Loucy (cell line): ENCODE results near the gene SLC39A3.

Experiments
- H2AFZ ChIP-seq: fragments of 200-600 bp; sonication (generic); 2 replicates; pipeline ENCODE4 v1.6.0; 2016; ENCODE audit warnings: antibody characterized with exemption, mild to moderate bottlenecking, low read length, moderate library complexity
- H3F3A ChIP-seq: fragments of 200-600 bp; 2 replicates; pipeline ENCODE4 v1.6.0; 2016; ENCODE audit warnings: antibody characterized with exemption, low read depth, mild to moderate bottlenecking
- H3K27me3 ChIP-seq: fragments of 200-600 bp; sonication (generic); 2 replicates; pipeline ENCODE4 v1.6.1; 2014; ENCODE audit warnings: low read length, mild to moderate bottlenecking; ENCODE audit not compliant: insufficient read depth, poor library complexity, severe bottlenecking
- H3K36me3 ChIP-seq: fragments of 200-600 bp; sonication (generic); 2 replicates; pipeline ENCODE4 v1.6.1; 2016; ENCODE audit warnings: low read length; ENCODE audit not compliant: insufficient read depth
- H3K4me1 ChIP-seq: fragments of 200-600 bp; sonication (generic); 2 replicates; pipeline ENCODE4 v1.5.1; 2014; ENCODE audit warnings: low read length, mild to moderate bottlenecking; ENCODE audit not compliant: insufficient read depth, poor library complexity, severe bottlenecking
- H3K4me2 ChIP-seq: fragments of 200-600 bp; sonication (generic); 2 replicates; pipeline ENCODE4 v1.6.0; 2014; ENCODE audit warnings: antibody characterized with exemption, low read length, low read depth, mild to moderate bottlenecking; ENCODE audit not compliant: poor library complexity, severe bottlenecking
- H3K4me3 ChIP-seq: fragments of 200-600 bp; sonication (generic); 2 replicates; pipeline ENCODE4 v1.5.1; 2014; ENCODE audit warnings: low read length, mild to moderate bottlenecking, mixed read lengths; ENCODE audit not compliant: poor library complexity, severe bottlenecking
- H3K79me2 ChIP-seq: fragments of 200-600 bp; sonication (generic); 2 replicates; pipeline ENCODE4 v1.6.1; 2014; ENCODE audit warnings: low read length; ENCODE audit not compliant: insufficient read depth
- H3K9ac ChIP-seq: fragments of 200-600 bp; sonication (generic); 2 replicates; pipeline ENCODE4 v1.6.0; 2014; ENCODE audit warnings: mild to moderate bottlenecking, low read depth, low read length, moderate library complexity; ENCODE audit not compliant: poor library complexity, severe bottlenecking
- H3K9me2 ChIP-seq: fragments of 200-600 bp; sonication (generic); replicated peaks from 2 replicates; pipeline ENCODE4 v1.6.1; 2016; ENCODE audit warnings: low read depth, low read length, mixed read lengths
- H3K9me3 ChIP-seq: fragments of 200-600 bp; sonication (generic); 2 replicates; pipeline ENCODE4 v1.6.1; 2014; ENCODE audit warnings: mild to moderate bottlenecking, antibody characterized with exemption, low read length, low read depth; ENCODE audit not compliant: insufficient read depth
- H4K20me1 ChIP-seq: fragments of 200-600 bp; sonication (generic); 2 replicates; pipeline ENCODE4 v1.6.0; 2014; ENCODE audit warnings: antibody characterized with exemption, low read length, mild to moderate bottlenecking; ENCODE audit not compliant: insufficient read depth, poor library complexity, severe bottlenecking
- CTCF ChIP-seq: fragments of 200-600 bp; sonication (generic); conservative IDR thresholded peaks from 2 replicates; pipeline ENCODE4 v1.5.1; 2014; ENCODE audit warnings: mild to moderate bottlenecking, antibody characterized with exemption, low read length
- EZH2phosphoT487 ChIP-seq: fragments of 200-600 bp; IDR thresholded peaks from 2 replicates; pipeline ENCODE4 v1.6.1; 2018; ENCODE audit warnings: antibody characterized with exemption, mild to moderate bottlenecking, moderate library complexity, borderline replicate concordance

The SLC39A3 gene

DNA sequence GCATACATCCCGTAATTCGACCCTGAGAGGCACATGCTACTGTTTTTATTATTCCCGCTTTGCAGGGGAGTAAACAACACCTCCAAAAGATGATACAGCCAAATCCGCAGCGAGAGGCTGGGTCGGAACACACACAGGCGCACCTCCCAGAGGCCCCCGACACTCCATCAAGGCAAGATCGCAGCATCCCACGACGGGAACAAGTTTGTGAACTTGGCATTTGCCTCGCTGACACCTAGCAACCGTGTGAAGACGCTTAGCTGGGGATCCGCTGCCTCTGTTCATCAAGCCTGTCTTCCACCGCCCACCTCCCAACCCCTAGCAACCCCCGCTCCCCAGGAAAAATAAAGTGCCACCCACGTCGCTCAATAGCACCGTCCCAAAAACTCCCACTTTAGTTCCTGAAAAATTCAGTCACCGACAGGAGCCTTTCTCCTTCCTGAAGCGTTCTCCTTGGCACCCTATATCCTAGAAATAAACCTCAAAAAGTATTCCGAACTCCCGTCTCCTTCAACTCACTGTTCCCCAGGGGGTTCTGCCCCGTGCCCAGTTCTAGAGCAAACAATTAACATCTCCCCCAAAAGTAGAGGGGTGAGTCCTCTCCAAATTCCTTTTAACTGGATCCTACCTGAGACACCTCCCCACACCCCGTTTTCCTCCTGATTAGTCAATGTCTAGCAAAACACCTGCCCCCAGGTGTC is 39.0 kb downstream of the SLC39A3 start:
- no peaks in the 10 kb centered on the region for H3K36me3 ChIP-seq
- peaks cover 3% of the 10 kb centered on the region; the same call in 1 of the 2 replicates for H3F3A ChIP-seq
- peaks cover 4% of the 10 kb centered on the region for H3K27me3 ChIP-seq
- H3K4me3 ChIP-seq: no peak overlapping the region
- no peak overlapping the region for H2AFZ ChIP-seq
- no peak overlapping the region for H3K4me2 ChIP-seq
- no peaks in the 10 kb centered on the region for H4K20me1 ChIP-seq
- TF ChIP-seq CTCF: no peak
- no peak for TF ChIP-seq EZH2phosphoT487
- no peaks in the 10 kb centered on the region for H3K9me3 ChIP-seq
- H3K79me2 ChIP-seq: no peaks in the 10 kb centered on the region
- peaks cover 6% of the 10 kb centered on the region for H3K4me1 ChIP-seq
- no peaks in the 10 kb centered on the region for H3K9me2 ChIP-seq
- H3K9ac ChIP-seq: no peak overlapping the region

DNA sequence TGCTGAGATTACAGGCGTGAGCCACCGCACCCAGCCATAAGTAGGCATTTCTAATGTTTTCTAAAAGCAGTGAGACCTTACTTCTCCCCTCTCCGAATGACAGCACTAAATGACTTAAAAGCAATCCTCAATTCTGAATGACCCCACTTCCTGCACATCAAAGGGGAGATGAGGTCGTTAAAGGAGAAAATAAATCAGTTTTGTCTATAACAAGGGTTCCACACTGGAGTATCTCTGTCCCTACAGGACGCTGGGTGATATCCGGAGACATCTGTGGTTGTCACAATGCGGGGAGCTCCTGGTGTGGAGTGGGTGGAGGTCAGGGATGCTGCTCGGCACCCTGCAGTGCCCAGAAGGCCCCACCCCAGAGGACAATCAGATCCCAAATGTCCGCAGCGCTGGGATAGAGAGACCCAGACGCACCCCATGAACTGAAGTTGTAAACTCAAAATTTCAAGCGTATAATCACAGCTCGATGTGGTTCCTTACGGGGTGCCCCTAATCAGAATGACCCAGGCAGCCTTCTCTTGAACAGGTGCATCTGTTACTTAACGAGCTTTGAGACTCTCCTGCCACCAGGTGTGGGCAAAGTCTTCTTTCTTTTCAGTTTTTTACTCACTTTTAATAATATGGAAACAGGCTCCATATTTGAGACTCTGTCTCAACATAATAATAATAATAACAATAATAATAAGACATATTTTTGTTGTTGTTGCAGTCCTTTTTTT is 40.2 kb downstream of the SLC39A3 start:
- TF ChIP-seq EZH2phosphoT487 (no peak), CTCF (no peak)
- Histone ChIP-seq H3K79me2 (no peaks in the 10 kb centered on the region), H3K4me3 (no peak overlapping the region), H3K9me3 (no peaks in the 10 kb centered on the region), H3K4me1 (peaks cover 6% of the 10 kb centered on the region), H2AFZ (no peak overlapping the region), H4K20me1 (no peaks in the 10 kb centered on the region), H3K36me3 (no peaks in the 10 kb centered on the region), H3K4me2 (no peak overlapping the region), H3K9ac (no peak overlapping the region), H3K27me3 (peaks cover 4% of the 10 kb centered on the region), H3K9me2 (no peaks in the 10 kb centered on the region), H3F3A (peaks cover 3% of the 10 kb centered on the region; the same call in 1 of the 2 replicates)

DNA sequence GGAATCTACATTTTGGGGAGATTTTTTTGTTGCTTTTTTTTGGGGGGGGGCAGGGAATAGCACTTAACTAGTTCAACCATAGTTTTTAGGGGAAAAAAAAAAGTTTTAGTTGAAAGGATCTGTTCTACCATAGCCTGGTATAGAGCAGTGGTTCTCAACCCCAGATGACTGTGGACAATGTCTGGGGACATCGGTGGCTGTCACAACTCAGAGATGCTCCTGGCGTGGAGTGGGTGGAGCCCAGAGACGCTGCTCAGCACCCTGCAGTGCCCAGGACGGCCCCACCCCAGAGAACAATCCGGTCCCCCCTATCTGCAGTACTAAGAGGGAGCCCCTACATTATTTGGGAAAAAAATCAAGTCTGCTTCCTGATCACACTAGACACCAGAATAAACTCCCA is 45.6 kb downstream of the SLC39A3 start:
- no peak overlapping the region for H2AFZ ChIP-seq
- no peaks in the 10 kb centered on the region for H3K79me2 ChIP-seq
- no peak overlapping the region for H3K9ac ChIP-seq
- TF ChIP-seq EZH2phosphoT487: no peak
- H3K36me3 ChIP-seq: no peaks in the 10 kb centered on the region
- no peak overlapping the region for H3K4me2 ChIP-seq
- H3K4me3 ChIP-seq: no peak overlapping the region
- H3K27me3 ChIP-seq: no peaks in the 10 kb centered on the region
- no peaks in the 10 kb centered on the region for H4K20me1 ChIP-seq
- peaks cover 3% of the 10 kb centered on the region; the same call in 1 of the 2 replicates for H3F3A ChIP-seq
- H3K9me2 ChIP-seq: no peaks in the 10 kb centered on the region
- H3K4me1 ChIP-seq: no peaks in the 10 kb centered on the region
- no peaks in the 10 kb centered on the region for H3K9me3 ChIP-seq
